Heart right ventricle (tissue), 16 donors: ENCODE measurements around the gene RNF19B. TPM values are rescaled to one million over a fixed set of nuclear protein-coding genes. Genes with fewer than 3 reads are reported as not detected.

ENCODE experiments used
- ATAC-seq, 8 donors: fragments of 200-7000 bp; cut with Tn5 transposase; one replicate each; pipeline ENCODE4 v1.9.1; 2020; ENCODE audit warnings: mild to moderate bottlenecking in 8 of 8, moderate library complexity in 8 of 8, moderate number of reproducible peaks in 1 of 8
- DNase-seq, 2 donors: peaks; one replicate each; pipeline ENCODE4 v3.0.0-alpha.2; 2020
- H3K27ac ChIP-seq, 10 donors: fragments of 200-600 bp; sonication (generic) in 2 of 10; one replicate each; pipeline versions ENCODE4 v1.5.0 to v1.8.0; 2020 to 2022; ENCODE audit warnings: mild to moderate bottlenecking in 3 of 10
- H3K27me3 ChIP-seq, 7 donors: fragments of 200-600 bp; one replicate each; pipeline ENCODE4 v1.8.0; 2021 to 2022; ENCODE audit warnings: mild to moderate bottlenecking in 2 of 7
- H3K36me3 ChIP-seq, 9 donors: fragments of 200-600 bp; sonication (generic) in 1 of 9; one replicate each; pipeline versions ENCODE4 v1.5.0 to v1.8.0; 2020 to 2022; ENCODE audit warnings: mild to moderate bottlenecking in 2 of 9
- H3K4me1 ChIP-seq, 9 donors: fragments of 200-600 bp; sonication (generic) in 1 of 9; one replicate each; pipeline versions ENCODE4 v1.5.0 to v1.8.0; 2020 to 2022; ENCODE audit warnings: mild to moderate bottlenecking in 4 of 9
- H3K4me3 ChIP-seq, 10 donors: fragments of 200-600 bp; sonication (generic) in 2 of 10; one replicate each; pipeline versions ENCODE4 v1.5.0 to v1.8.0; 2020 to 2022; ENCODE audit warnings: mild to moderate bottlenecking in 7 of 10, moderate library complexity in 2 of 10
- H3K9me3 ChIP-seq, 11 donors: fragments of 200-600 bp in 10 of 11; sonication (generic) in 2 of 11; one replicate each; pipeline versions ENCODE4 v1.5.0 to v1.8.0; 2013 to 2022; ENCODE audit warnings: mild to moderate bottlenecking in 2 of 11, control low read depth in 1 of 11, moderate library complexity in 1 of 11
- CTCF ChIP-seq, 9 donors: fragments of 200-600 bp; sonication (generic) in 2 of 9; IDR thresholded peaks; one replicate each; pipeline versions ENCODE4 v1.5.0 to v1.8.0; 2021 to 2022; ENCODE audit warnings: antibody characterized with exemption in 9 of 9, mild to moderate bottlenecking in 5 of 9, moderate library complexity in 1 of 9
- WGBS, 2 donors: extraction: QIAGEN DNeasy Blood & Tissue Kit; methylation state at CpG; one replicate each; pipeline ENCODE4 v1.1.7; 2013; ENCODE audit warnings: inconsistent platforms in 1 of 2; 5-methylcytosine and 5-hydroxymethylcytosine counted together
- intact Hi-C, 10 donors: fragments of 100-400 bp; cut with DNase I; formaldehyde crosslinking; loops; one replicate each; pipeline versions ENCODE4 v1.11.1 to v1.14.2; 2022
- polyA plus RNA-seq, 2 donors: library from polyadenylated mRNA; stranded (reverse); fragments of 200-250 nt; gene quantifications; one replicate each; pipeline ENCODE4 v1.2.3, GENCODE V29; 2013
- total RNA-seq, 10 donors: library from RNA; stranded (reverse); fragmentation: NEBNext Ultra II Directional in 3 of 10; extraction: Animal tissue kit (Norgen Biotek cat#: 25700) in 3 of 10; gene quantifications; one replicate each; pipeline versions ENCODE4 v1.2.1 to v1.2.4, GENCODE V29; 2021 to 2023
- donor health status: Arrhythmogenic right ventricular cardiomyopathy.
- donor health status: ischemic (EF 13 %, LVEDD 7.1; RV severe dilation, severe dysfunction).
- donor health status: healthy with polysubstance abuse.
- donor health status: DM: no; HTN: yes; CAD: no.
- donor health status: DM: no; HTN: no; CAD: no.
- donor health status: ischemic (EF 25% LVEDD 6.9; RV normal size, moderate dysfunction).
- donor health status: ischemic (EF 25% LVEDD 5.7; RV mildly dilated, moderate dysfunction).
- donor health status: healthy.
- donor health status: DM: yes; HTN: yes; CAD: no.
- donor health status: Ischemic cardiomyopathy.
- donor health status: ischemic (EF 35%, LVEDD 5.7; RV mildly dilated, moderate dysfunction).
- donor health status: nonischemic (EF 11% LVEDD 7.7; RV severe dilation, severe dysfunction).
- donor health status: DM: yes; HTN: yes; CAD: no.
- donor health status: PGD.
- donor health status: ischemic (EF 29% LVEDD 5.4; RV normal size, mild dysfunction).
- donor health status: nonischemic (EF 23%, LVEDD 6.1; RV moderate dilation, normal function).

Gene RNF19B
- total and polyA plus RNA-seq, 12 donors: 1.1 to 36.9 (median 13.2) TPM

- H3K4me3 ChIP-seq: no peak overlapping the region
- no peaks in the 10 kb centered on the region for H3K9me3 ChIP-seq
- DNase-seq (no peak), ATAC-seq (no peak)
- peaks cover 0 to 45% (median 3%) of the 10 kb centered on the region in 7 donors for H3K27me3 ChIP-seq
- H3K36me3 ChIP-seq: no peaks in the 10 kb centered on the region
- intact Hi-C loops: no loop called here
- WGBS, 2 donors: 56 to 58% methylated on average over 2 of the region's 2 CpGs
- no peak overlapping the region for H3K27ac ChIP-seq
- TF ChIP-seq CTCF (IDR thresholded peaks at IDR 0.05): no peak
- peaks cover 0 to 16% (median 8%) of the 10 kb centered on the region in 9 donors for H3K4me1 ChIP-seq
Measured at GRCh38 chr1:32904797-32905196, 59.8 kb downstream of the RNF19B start.

- no peak for TF ChIP-seq CTCF (IDR thresholded peaks at IDR 0.05)
- intact Hi-C loops: no loop called here
- DNase-seq (no peak), ATAC-seq (no peak)
- 65 to 72% methylated on average over 3 of the region's 3 CpGs for WGBS, 2 donors
- Histone ChIP-seq H3K4me3 (no peak overlapping the region), H3K27ac (no peak overlapping the region), H3K4me1 (peaks cover 0 to 16% (median 8%) of the 10 kb centered on the region in 9 donors), H3K27me3 (peaks cover 0 to 49% (median 3%) of the 10 kb centered on the region in 7 donors), H3K9me3 (no peaks in the 10 kb centered on the region), H3K36me3 (no peaks in the 10 kb centered on the region)
Measured at GRCh38 chr1:32903991-32904785, 60.4 kb downstream of the RNF19B start.

- Histone ChIP-seq H3K4me3 (no peak overlapping the region), H3K36me3 (no peaks in the 10 kb centered on the region), H3K27ac (no peak overlapping the region), H3K27me3 (peaks cover 0 to 43% (median 3%) of the 10 kb centered on the region in 7 donors), H3K4me1 (peaks cover 0 to 16% (median 8%) of the 10 kb centered on the region in 9 donors), H3K9me3 (no peaks in the 10 kb centered on the region)
- DNase-seq: no peak
- TF ChIP-seq CTCF (IDR thresholded peaks at IDR 0.05): no peak
- intact Hi-C loops: no loop called here
- WGBS, 2 donors: 66 to 71% methylated on average over 6 of the region's 6 CpGs
- no peak for ATAC-seq
Measured at GRCh38 chr1:32902535-32902920, 62.1 kb downstream of the RNF19B start.

- H3K36me3 ChIP-seq: no peaks in the 10 kb centered on the region
- H3K4me3 ChIP-seq: peak overlapping the region; percentile 32 to 65 (median 58)
- no peaks in the 10 kb centered on the region for H3K9me3 ChIP-seq
- H3K4me1 ChIP-seq: peaks cover 0 to 16% (median 8%) of the 10 kb centered on the region in 9 donors
- peaks cover 0 to 38% (median 3%) of the 10 kb centered on the region in 7 donors for H3K27me3 ChIP-seq
- no peak for DNase-seq
- intact Hi-C loops: no loop called here
- peak overlapping the region in 2 of 10 donors; percentile 46 to 50 for H3K27ac ChIP-seq
- no peak for ATAC-seq
- TF ChIP-seq CTCF (IDR thresholded peaks at IDR 0.05): no peak
- WGBS, 2 donors: 44 to 50% methylated on average over 23 to 24 of the region's 24 CpGs
Measured at GRCh38 chr1:32901823-32902534, 62.6 kb downstream of the RNF19B start.
